Stimulated activated CD4-positive, alpha-beta T cell treated with anti-CD3 and anti-CD28 coated beads, Interleukin-4, amount 100 ng/mL, for 4 hours (primary cell): ENCODE data around the gene NCAPH2.

Experiments
- DNase-seq, 2 experiments: peaks; one replicate each; pipeline ENCODE4 v3.0.0-alpha.2; 2020

NCAPH2 gene

DNA sequence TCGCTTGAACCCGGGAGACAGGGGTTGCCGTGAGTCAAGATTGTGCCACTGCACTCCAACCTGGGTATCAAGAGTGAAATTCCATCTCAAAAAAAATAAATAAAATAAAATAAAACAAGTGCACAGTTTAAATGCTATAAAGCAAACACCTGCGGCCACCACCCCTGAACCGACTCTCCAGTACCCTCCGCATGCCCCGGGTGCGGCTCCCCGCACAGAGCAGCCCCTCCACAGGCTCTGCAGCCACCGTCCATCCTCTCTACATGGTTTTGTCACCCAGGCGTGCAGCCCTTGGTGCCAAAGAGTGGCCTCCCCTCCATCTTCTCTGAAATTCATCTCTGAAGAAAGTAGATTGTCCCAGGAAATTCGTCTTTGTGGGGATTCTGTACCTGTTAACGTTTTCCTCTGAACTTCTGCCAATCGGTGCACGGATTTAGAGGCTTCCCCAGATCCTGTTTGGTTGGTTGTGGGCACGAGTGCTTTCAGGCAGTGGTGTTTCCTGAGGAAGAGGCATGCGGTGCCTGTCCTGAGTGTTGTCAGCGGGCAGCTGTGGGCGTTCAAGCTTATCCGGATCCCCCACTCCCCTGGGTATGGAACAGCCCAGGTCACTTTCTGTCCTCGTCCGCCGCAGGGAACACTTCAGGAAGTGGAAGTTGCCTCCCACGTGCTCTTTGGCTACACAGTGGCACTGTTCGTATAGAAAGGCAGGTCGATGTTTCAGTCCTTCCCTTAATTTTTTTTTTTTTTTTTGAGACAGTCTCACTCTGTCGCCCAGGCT, 17.3 kb upstream of the NCAPH2 start:
- no peak for DNase-seq

DNA sequence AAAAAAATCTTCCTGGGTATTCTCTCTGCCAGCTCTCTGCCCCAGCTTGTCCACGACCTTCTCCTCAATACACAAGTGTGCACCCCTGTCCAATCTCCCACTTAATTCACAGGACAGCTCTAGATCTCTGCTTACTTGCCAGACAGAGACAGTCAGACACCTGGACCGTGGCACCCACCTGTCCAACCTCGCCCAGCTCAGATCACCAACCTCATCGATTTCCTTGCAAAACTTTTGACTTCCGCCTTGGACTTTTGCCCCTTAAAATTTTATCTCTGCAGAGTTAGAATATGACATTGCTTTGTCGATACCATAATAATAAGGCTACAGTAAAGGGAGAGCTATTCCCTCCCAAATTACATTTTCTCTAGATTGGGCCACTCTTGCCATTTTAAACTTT, 10.9 kb upstream of the NCAPH2 start:
- no peak for DNase-seq

DNA sequence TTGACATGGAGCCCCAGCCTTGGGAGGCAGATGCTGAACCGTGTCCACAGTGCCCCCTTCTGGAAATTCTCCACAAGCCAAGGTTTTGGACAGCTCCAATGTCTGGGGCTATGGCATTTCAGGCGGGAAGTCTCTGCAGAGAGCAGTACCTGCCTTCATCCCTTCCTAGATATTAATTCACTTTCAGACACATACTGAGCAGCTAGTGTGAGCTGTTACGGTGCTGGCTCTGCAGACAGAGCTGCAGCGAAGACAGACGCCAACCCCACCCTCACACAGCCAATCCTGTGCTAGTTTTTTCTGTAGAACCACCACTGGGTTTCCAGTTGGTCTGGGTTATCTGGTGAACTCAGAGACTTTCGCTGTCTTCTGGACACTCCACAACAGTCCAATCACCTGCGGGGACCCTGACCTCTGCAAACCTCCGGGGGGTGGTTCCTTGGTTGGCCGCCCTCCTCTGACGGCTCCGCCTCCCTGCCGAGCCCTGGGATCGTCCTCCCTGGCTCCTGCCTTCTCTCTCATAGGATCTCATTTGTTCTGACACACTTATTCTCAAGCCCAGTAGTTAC, 9.6 kb upstream of the NCAPH2 start:
- DNase-seq = peak; percentile 53 to 64

DNA sequence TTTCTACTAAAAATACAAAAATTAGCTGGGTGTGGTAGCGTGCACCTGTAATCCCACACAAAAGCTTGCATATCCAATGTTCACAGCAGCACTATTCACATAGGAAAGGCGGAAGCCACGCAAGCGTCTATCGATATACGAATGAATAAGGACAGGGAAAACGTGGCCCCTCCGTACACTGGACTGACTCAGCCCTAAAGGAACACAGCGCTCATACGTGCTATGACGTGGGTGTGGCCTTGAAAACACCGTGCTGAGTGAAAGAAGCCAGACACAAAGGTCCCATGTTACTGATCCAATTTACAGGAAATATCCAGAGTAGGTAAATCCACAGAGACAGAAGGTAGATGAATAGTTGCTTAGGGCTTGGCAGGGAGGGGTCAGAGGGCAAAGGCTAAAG, 7.6 kb upstream of the NCAPH2 start:
- no peak for DNase-seq

DNA sequence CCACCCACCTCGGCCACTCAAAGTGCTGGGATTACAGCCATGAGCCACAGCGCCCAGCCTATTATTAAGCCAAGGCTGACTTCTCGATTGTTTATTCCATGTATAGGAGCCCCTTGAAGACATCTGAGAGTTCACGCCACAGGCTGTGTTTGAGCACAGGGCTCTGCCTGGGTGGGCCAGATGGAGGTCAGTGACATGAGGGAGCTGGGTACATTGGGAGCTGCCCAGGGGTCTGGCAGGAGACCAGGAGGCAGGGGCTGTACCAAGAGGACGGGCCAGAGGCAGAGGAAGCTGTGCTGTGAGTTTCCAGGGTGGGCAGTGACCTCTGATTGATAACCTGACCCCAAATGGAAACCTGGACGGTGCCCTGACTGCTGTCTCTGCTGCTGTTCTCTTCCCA, 5.9 kb upstream of the NCAPH2 start:
- no peak for DNase-seq

DNA sequence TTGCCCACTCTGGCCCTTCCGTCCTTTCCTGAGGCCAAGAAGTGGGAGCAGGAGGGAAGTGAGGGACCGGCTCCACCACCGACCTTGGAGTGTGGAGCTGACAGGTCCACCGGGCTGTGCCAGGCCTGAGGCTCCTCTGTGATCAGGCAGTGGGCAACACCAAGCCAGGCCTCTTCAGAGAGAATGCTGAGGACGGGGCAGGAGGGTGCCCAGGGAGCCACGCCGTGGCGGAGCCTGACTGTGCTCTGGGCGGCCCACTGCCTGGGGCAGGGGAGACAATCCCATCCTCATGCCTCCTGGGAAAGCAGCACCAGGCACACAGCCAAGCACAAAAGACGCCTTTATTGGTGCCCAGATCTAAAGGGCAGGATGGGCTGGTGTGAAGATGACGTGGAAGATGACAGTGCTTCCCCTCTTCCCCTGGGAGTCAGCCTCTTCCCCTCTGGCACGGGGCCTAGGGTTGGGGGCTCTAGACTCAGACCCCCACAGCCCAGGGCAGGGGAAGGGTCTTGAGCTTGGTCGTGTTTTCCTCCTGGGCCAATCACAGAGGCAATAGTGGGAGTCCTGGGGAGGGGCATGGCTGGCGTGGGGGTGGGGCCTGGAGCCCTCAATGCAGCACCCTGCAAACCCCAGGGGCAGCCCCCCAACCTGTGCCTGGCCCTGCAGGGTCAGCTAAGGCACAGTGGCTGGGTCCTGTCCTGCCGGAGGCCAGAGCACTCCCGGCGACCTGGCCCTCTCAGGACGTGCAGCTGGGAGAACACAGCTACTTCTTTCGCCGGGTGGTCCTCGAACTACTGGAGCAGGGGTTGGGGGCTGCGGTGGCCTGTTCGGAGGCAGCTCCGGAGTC, 5.2 kb upstream of the NCAPH2 start:
- DNase-seq = no peak

DNA sequence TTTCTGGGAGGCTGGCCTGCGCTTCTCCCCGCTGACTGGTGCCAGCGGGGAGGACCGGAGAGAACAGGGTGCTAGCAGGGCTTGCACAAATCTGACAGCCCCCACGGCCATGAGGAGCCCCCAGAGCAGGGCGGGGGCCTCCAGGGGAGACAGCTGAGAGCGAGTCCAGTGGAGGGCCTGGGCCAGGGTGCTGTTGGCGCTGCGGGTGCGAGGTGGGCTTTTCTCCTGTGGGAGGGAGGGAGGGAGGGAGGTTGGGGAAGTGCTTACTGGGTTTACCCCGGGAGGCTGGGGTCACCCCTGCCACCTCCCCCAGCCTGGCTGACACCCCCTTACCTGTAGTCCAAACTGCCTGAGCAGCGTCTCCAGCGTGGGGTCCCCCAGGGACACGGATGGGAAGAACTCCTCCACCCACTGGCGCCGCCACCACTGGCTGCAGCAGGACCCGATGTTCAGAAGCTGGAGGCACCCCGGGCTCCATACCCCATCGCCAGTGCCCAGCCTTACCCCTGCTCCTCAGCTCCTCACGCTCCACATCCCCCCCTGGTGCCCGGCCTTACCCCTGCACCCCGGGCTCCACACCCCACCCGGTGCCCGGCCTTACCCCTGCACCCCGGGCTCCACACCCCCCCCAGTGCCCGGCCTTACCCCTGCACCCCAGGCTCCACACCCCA, 4.4 kb upstream of the NCAPH2 start:
- DNase-seq = no peak

DNA sequence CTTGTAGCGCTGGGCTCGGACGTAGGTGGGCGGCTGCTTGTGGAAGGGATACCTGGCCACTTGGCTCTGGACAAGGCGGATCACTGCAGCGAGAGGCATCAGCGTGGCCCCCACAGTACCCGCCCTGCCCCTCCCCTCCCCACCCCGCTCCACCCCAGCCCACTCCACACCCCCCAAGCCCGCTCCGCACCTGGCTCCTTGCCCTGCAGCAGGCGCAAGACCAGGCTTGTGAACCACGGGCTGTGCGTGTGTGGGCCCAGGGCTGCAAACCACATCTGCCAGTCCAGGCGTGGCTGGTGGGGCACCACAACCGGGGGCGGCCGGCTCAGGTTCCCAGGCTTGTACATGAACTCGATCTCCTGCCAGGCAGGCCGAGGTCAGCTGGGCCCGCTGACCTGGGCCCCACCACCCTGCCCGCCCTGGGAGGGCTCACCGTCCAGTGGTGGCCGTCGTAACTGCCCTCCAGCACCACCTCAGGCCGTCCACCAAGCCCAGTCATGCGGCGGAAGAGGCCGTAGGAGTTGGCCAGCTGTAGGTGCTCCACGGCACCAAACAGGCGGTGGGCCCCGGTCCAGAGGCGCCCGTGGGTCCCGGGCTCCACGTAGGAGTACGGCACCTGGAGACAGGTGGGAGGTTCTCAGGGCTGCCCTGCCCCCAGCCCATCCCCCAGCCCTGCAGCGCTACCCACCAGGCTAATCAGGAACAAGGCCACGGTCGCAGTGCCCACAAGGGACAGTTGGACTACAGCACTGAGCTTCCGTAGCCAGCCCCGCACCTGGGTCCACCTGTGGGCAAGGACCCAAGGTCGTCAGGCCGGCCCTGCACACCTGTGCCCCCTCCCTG, 3.4 kb upstream of the NCAPH2 start:
- no peak for DNase-seq

DNA sequence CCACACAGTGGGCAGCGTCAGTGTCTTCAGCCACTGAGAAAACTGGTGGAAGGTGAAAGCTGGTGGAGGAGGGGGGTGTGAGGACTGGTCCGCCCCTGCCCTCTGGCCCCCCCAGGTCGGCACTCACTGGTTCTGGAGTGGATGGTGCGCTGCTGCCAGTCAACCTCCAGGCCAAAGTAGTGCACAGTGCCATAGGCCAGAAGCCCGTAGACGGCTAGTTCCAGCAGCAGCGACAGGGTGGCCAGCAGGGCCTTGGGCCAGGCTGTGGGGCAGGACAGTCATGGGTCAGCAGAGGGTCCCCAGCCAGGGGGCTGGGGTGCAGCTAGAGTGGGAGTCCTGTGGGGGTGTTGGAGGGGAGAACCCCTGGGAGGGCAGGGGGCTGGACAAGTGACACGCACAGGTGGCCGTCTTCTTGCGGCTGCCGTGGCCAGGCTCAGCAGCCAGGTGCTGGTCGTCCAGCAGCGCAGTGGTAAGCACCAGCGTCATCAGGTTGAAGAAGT, 2.7 kb upstream of the NCAPH2 start:
- DNase-seq = no peak

DNA sequence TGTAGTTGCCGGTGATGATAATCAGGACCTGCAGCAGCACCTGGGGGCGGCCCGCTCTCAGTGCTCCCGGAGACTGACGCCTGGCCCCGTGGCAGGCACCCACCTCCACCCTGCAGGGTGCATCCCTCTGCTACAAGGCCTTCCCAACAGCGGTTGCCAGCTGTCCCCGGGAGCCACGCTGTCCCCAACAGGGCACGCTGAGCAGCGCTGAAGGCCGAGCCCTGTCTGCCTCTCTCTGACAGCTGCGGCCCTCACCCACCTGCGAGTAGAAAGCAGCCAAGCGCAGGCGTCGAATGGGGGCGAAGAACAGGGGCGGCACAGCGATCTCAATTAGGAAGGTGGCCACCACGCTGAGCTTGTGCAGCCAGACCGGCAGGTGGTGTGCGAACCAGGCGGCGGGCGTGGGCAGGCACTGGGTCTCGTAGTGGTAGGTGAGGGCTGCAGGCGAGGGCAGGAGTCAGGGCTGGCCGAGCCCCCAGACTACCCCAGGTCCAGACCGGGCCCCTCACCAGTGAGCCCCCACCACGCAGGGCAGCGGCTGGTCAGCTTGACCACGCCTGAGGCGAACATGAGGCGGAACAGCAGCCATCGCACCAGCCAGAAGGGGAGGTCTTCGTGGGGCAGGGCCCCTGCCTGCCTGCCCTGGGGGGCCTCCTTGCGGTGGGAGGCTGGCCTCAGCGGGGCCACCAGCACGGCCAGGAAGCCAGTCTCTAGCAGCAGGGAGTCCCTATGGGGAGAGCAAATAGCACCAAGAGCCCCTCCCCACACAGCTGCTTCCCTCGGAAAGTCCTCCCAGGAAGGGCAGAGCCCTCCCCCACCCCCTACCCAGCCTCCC, 2.0 kb upstream of the NCAPH2 start:
- DNase-seq = no peak

DNA sequence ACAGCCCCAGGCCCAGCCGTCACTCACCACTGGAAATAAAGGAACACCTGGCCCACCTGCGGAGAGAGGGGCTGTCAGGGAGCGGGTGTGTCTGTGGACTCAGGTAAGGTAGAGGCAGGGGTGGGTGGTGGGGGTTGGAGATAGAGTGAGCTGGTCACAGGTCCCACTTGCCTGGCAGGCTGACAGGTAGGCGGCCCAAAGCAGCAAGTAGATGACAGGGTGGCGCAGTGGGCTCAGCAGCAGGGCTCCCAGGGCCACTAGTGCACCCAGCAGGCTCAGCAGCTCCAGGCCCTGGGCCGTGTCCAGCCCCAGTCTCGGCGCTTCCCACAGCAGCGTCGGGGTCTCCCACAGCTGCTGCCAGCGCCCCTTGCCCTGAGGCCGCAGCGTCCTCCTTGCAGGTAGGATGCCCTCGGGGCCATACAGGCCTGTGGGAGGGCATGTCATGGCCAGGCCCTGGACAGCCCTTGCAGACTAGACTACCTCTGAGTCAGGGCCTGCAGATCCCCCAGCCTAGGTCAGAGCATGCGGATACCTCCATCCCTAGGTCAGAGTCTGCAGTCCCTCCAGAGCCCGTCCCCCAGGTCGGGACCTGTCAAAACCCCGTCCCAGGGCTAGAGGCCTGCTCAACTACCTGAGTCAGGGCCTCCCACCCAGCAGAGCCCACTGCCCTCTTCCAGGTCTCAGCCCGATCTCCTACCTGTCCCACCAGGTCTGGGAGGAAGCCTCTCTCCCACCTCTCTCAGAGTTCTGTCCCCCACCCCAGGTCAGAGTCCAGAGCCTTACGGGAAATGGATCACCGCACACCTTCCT, 1.2 kb upstream of the NCAPH2 start:
- DNase-seq = no peak

DNA sequence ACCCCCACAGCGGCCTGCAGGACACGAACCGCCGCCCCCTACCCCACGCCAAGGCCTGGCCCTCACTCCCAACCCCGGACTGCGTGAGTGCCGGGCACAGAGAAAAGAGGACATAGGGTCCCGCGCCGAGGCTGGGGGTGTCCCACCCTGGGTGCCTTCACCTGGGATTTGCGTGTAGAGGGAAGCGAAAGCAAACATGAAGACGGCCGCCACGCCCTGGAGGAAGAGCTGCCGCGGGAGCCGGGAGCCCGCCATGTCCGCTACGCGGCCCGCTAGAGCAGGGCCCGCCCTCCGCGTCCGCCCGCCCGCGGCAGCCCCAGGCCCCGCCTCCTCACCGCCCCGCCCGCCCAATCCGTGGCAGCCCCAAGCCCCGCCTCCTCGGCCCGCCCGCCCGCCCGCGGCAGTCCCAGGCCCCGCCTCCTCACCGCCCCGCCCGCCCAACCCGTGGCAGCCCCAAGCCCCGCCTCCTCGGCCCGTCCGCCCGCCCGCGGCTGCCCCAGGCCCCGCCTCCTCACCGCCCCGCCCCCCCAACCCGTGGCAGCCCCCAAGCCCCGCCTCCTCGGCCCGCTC, 518 bp upstream of the NCAPH2 start, which contains the start of gene LMF2:
LMF2 (minus strand) TSS at position 282 of the 570 bp plus-strand sequence; CDS start at position 255, 27 bp downstream.
- DNase-seq = peak; percentile 92 to 98

DNA sequence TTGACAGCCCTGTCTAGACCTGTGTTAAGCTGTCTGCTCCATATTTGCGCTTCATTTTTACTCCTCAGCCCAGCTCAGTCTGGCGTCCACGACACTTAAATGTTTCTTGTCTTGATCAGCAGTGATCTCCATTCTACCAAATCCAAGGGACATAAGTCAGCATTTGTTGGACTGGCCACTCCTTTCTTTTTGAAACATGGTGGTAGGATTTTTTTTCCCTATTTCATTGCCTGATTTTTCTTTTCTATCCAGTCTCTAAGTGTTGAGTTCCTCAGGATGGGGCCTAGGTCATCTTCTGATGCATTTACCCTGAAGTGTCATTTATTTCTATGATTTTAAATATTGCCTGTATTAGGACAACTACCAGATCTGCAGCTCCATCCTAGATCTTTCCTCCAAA, 873 bp downstream of the NCAPH2 start:
- DNase-seq = no peak

DNA sequence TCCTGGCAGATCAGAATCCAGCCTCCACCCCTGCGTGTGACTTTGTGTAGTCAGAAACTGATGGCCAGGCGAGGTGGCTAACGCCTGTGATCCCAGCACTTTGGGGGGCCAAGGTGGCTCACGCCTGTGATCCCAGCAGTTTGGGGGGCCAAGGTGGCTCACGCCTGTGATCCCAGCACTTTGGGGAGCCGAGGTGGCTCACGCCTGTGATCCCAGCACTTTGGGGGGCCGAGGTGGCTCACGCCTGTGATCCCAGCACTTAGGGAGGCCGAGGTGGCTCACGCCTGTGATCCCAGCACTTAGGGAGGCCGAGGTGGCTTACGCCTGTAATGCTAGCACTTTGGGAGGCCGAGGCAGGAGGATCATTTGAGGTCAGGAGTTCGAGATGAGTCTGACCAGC, 5.2 kb downstream of the NCAPH2 start:
- DNase-seq = no peak

DNA sequence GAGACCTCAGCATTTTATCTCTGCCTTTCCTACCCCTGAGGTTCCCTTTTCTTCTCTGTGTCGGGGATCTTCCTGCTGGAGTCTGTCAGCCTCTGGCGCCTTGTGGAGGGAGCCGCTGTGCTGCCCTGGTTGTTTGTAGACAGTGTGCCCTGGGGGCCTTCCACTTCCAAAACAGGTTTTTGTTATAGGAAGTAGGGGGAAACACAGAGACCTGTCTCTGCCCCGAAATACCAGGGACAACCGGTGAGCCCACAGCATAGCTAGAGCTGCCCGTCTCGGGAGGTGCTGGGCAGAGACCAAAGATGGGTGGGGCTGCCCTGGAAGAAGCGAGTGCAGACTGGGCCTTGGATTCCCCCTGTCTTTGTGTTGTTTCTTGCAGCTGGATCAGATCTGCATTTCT, 8.0 kb downstream of the NCAPH2 start:
- no peak for DNase-seq

DNA sequence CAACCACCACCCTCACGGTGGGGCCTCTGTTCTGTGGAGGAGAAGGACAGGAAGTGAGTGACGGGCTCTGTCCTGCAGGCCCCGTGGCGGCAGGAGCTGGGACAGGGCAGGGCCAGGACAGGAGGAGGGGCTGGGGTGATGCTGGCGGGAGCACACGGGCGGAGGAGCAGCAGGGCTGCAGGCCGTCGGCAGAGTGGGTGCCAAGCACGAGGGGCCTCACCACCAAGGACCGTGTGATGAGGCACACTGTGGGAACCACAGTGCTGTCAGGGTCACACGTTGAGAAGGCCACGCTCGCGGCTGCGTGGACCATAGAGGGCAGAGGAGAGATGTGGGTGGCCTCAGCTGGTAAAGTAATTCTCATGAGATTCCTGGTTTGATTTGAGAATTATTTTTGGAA, 8.9 kb downstream of the NCAPH2 start:
- DNase-seq = no peak

DNA sequence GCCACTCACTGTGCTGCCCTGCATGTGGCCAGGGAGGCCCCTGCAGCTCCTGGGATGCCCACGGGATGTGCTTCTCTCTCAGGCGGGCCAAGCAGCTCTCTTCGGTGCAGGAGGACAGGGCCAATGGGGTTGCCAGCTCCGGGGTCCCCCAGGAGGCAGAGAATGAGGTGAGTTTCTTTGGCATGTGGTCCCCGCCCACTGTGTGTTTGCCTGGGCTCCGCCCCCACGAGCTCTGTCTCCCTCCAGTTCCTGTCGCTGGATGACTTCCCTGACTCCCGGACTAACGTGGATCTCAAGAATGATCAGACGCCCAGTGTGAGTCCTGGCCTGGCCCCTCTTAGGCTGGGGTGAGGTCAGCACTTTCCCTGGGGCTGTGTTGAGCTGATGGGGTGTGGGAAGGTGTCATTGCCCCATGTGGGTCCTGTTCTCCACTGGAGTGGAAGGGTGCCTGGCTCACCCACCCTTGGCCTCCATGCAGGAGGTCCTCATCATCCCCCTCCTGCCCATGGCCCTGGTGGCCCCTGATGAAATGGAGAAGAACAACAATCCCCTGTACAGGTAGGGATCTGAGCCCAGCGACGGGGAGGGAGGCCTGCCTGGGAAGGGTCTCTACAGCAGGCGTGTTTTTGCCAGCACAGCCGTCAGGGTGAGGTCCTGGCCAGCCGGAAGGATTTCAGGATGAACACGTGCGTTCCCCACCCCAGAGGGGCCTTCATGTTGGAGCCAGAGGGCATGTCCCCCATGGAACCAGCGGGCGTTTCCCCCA, 9.7 kb downstream of the NCAPH2 start:
- DNase-seq = no peak

DNA sequence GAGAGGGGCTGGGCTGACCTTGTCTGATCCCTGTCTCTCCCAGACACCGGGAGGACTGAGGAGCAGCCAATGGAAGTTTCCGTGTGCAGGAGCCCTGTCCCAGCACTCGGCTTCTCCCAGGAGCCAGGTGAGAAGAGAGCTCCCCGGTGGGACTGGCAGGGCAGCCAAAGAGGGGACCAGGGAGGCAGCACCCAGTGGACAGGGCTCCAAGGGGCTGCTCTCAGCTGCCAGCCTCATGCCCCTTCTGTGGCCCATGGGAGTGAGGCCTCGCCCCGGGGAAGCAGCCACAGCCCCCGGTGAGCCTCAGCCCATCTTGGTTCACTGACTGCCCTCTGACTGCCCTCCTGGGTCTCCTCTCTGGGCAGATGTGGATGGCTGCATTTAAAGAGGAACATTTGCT, 10.6 kb downstream of the NCAPH2 start:
- no peak for DNase-seq

DNA sequence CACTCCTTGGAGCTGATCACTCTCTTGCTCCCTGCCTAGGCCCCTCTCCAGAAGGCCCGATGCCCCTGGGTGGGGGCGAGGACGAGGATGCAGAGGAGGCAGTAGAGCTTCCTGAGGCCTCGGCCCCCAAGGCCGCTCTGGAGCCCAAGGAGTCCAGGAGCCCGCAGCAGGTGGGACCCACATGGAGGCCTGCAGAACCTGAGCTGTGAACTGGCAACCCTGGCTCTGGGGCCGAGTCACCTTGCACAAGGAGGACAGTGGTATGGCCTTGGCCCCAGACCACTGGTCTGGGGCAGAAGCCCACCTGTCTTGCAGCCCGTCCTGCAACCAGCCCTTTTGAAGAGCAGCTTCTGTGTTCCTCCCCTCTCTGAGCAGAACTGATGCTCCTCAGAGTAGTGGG, 11.1 kb downstream of the NCAPH2 start:
- DNase-seq = no peak
